Left renal pelvis (tissue), 4 donors: ENCODE measurements around the gene C22orf39. TPM values are rescaled to one million over a fixed set of nuclear protein-coding genes. Genes with fewer than 3 reads are reported as not detected.
"Not testable (repeated sequence)": the region's sequence is repeated elsewhere in the genome, so short reads cannot be mapped to it uniquely, and the experiment has no call there.

Experiments used
- DNase-seq, 4 donors: peaks; one replicate each; pipeline ENCODE4 v3.0.0-alpha.2; 2013; ENCODE audit warnings: low read depth in 4 of 4, low spot score in 3 of 4
- polyA plus RNA-seq, 4 donors: library from polyadenylated mRNA; unstranded; fragments of 120-200 nt; gene quantifications; one replicate each; pipeline ENCODE4 v1.2.1, GENCODE V29; 2013; ENCODE audit not compliant: insufficient read length in 4 of 4

Gene C22orf39
- polyA plus RNA-seq, 4 donors, result 39.6 to 46.4 (median 43.2) TPM

- DNase-seq, result no peak
Observed at GRCh38 chr22:19455585-19456370, 8.3 kb upstream of the C22orf39 start.

GRCh38 chr22:19455033-19455432, 7.5 kb upstream of the C22orf39 start:
- no peak for DNase-seq

GRCh38 chr22:19454156-19454555, 6.6 kb upstream of the C22orf39 start:
- DNase-seq, result no peak

- no peak for DNase-seq
Observed at GRCh38 chr22:19453718-19454117, 6.2 kb upstream of the C22orf39 start.

- DNase-seq, result no peak
Observed at GRCh38 chr22:19451570-19451969, 4.1 kb upstream of the C22orf39 start.

GRCh38 chr22:19450363-19451175, 3.1 kb upstream of the C22orf39 start:
- no peak for DNase-seq

- DNase-seq, result no peak
Observed at GRCh38 chr22:19449422-19449767, 1.9 kb upstream of the C22orf39 start.

GRCh38 chr22:19448739-19449421, 1.4 kb upstream of the C22orf39 start:
- no peak for DNase-seq

- DNase-seq, result no peak
Observed at GRCh38 chr22:19448076-19448607, 631 bp upstream of the C22orf39 start.

GRCh38 chr22:19446603-19447329, 745 bp downstream of the C22orf39 start:
- no peak for DNase-seq

GRCh38 chr22:19445279-19445982, 2.1 kb downstream of the C22orf39 start:
- DNase-seq, result not testable (repeated sequence)

- no peak for DNase-seq
Observed at GRCh38 chr22:19443544-19444211, 3.8 kb downstream of the C22orf39 start.

GRCh38 chr22:19442166-19442565, 5.3 kb downstream of the C22orf39 start:
- no peak for DNase-seq

- DNase-seq, result no peak
Observed at GRCh38 chr22:19440411-19441195, 6.9 kb downstream of the C22orf39 start.

GRCh38 chr22:19438298-19438697, 9.2 kb downstream of the C22orf39 start:
- no peak for DNase-seq

GRCh38 chr22:19436444-19437161, 10.9 kb downstream of the C22orf39 start:
- not testable (repeated sequence) for DNase-seq

GRCh38 chr22:19434829-19435580, 12.5 kb downstream of the C22orf39 start:
- no peak for DNase-seq
